K562 (cell line): Measurements from ENCODE around the gene DNMT3A. TPM values are rescaled to one million over a fixed set of nuclear protein-coding genes. Genes with fewer than 3 reads are reported as not detected.

Experiments used
- ATAC-seq: fragments of 200-7000 bp; cut with Tn5 transposase; 3 replicates; pipeline ENCODE4 v1.9.1; 2020; ENCODE audit warnings: moderate library complexity
- BruUV-seq: library from RNA; stranded (reverse); fragments of 400-500 nt; replicated peaks from 2 replicates; lab custom pipeline; 2021; lab: Mats Ljungman, UMichigan
- CTCF ChIA-PET: fragments of 300-600 bp; formaldehyde crosslinking; extraction: SDS; loops from one replicate; lab custom pipeline; 2021; ENCODE audit warnings: low intra/inter-chr PET ratio; lab: Yijun Ruan, JAX
- POLR2A ChIA-PET: fragments of 300-600, 350-650 bp; sonication (Branson Sonifier 250); formaldehyde crosslinking; extraction: SDS; loops from one replicate; lab custom pipeline; 2021; ENCODE audit warnings: antibody characterized with exemption, inconsistent platforms; lab: Yijun Ruan, JAX
- DNase-seq, 4 experiments: peaks; one replicate each; pipeline versions ENCODE4 v3.0.0 to v3.0.0-alpha.2; 2011 to 2018; ENCODE audit warnings: low spot score in 3 of 4, mixed read lengths in 3 of 4; ENCODE audit errors: extremely low read depth in 1 of 4
- FAIRE-seq: peaks from 2 replicates; lab custom pipeline; 2011; peaks lifted over from hg19 to GRCh38; lab: Jason Lieb, UNC
- H2AFZ ChIP-seq: 2 replicates; pipeline ENCODE4 v1.6.0; 2011; ENCODE audit warnings: low read depth, low read length, control low read depth, inconsistent platforms
- H3K27ac ChIP-seq: fragments of 200-600 bp; 3 replicates; pipeline ENCODE4 v1.8.0; 2011; ENCODE audit warnings: low read depth, mild to moderate bottlenecking, control low read depth, inconsistent platforms, low read length, moderate library complexity, mixed read lengths; ENCODE audit errors: extremely low read depth
- H3K27me3 ChIP-seq, 2 experiments: fragments of 300-600 bp in 1 of 2; 2 replicates in 1 of 2; 3 replicates in 1 of 2; pipeline versions ENCODE4 v1.6.0 to v1.8.0; 2011; ENCODE audit warnings: inconsistent platforms in 2 of 2, low read length in 2 of 2, mild to moderate bottlenecking in 1 of 2, mixed read lengths in 1 of 2, moderate library complexity in 1 of 2; ENCODE audit not compliant: control insufficient read depth in 2 of 2, insufficient read depth in 2 of 2
- H3K36me3 ChIP-seq: fragments of 300-600 bp; 3 replicates; pipeline ENCODE4 v1.8.0; 2011; ENCODE audit warnings: mild to moderate bottlenecking, low read length, inconsistent platforms; ENCODE audit not compliant: control insufficient read depth, insufficient read depth
- H3K4me1 ChIP-seq, 2 experiments: fragments of 200-600 bp in 1 of 2; replicated peaks in 1 of 2; 2 replicates in 1 of 2; 3 replicates in 1 of 2; pipeline versions ENCODE4 v1.5.1 to v1.8.0; 2011; ENCODE audit warnings: inconsistent platforms in 2 of 2, low read length in 2 of 2, mild to moderate bottlenecking in 1 of 2, mixed read lengths in 1 of 2, moderate library complexity in 1 of 2; ENCODE audit not compliant: control insufficient read depth in 2 of 2, insufficient read depth in 2 of 2
- H3K4me2 ChIP-seq: 2 replicates; pipeline ENCODE4 v1.6.1; 2011; ENCODE audit warnings: low read length, control low read depth, inconsistent platforms, mixed read lengths; ENCODE audit not compliant: insufficient read depth
- H3K4me3 ChIP-seq: fragments of 200-600 bp; sonication (generic), shearing (Covaris generic); 2 replicates; pipeline ENCODE4 v1.5.1; 2016; ENCODE audit warnings: control low read depth, inconsistent platforms
- H3K79me2 ChIP-seq: fragments of 200-600 bp; 3 replicates; pipeline ENCODE4 v1.8.0; 2011; ENCODE audit warnings: low read length, inconsistent platforms; ENCODE audit not compliant: control insufficient read depth, insufficient read depth
- H3K9ac ChIP-seq, 2 experiments: 2 replicates each; pipeline versions ENCODE4 v1.6.0 to v1.6.1; 2011; ENCODE audit warnings: low read depth in 2 of 2, low read length in 2 of 2, control low read depth in 1 of 2, inconsistent platforms in 1 of 2, mild to moderate bottlenecking in 1 of 2, mixed read lengths in 1 of 2; ENCODE audit not compliant: insufficient read depth in 1 of 2
- H3K9me1 ChIP-seq: one replicate; pipeline ENCODE4 v1.6.0; 2011; ENCODE audit warnings: inconsistent platforms, mild to moderate bottlenecking, low read length, moderate library complexity; ENCODE audit not compliant: control insufficient read depth, insufficient read depth
- H3K9me3 ChIP-seq: replicated peaks from 2 replicates; pipeline ENCODE4 v1.5.1; 2011; ENCODE audit warnings: low read depth, low read length, inconsistent platforms; ENCODE audit not compliant: control insufficient read depth, insufficient read depth
- H4K20me1 ChIP-seq: replicated peaks from 2 replicates; pipeline ENCODE4 v1.6.1; 2011; ENCODE audit warnings: low read length, inconsistent platforms, mixed read lengths; ENCODE audit not compliant: control insufficient read depth, insufficient read depth
- C11orf30 ChIP-seq: fragments of 450-650 bp; IDR thresholded peaks from 2 replicates; pipeline ENCODE4 v1.6.1; 2016; ENCODE audit warnings: low read depth, mild to moderate bottlenecking
- HIVEP1 ChIP-seq: fragments of 250-450 bp; sonication (Bioruptor Pico); IDR thresholded peaks from 2 replicates; pipeline ENCODE4 v1.4.0; 2020; ENCODE audit warnings: mild to moderate bottlenecking
- MAZ ChIP-seq, 2 experiments: fragments of 450-650 bp in 1 of 2; sonication (generic) in 1 of 2; formaldehyde crosslinking; IDR thresholded peaks in 1 of 2; conservative IDR thresholded peaks in 1 of 2; 2 replicates each; pipeline versions ENCODE4 v1.4.0 to v1.5.0; 2020; ENCODE audit warnings: mild to moderate bottlenecking in 1 of 2, missing genetic modification reagents in 1 of 2
- ZNF384 ChIP-seq: IDR thresholded peaks from 2 replicates; pipeline ENCODE4 v1.6.1; 2012; ENCODE audit warnings: low read depth, low read length, improper control_type of control experiment
- ZNF583 ChIP-seq: fragments of 250-450 bp; sonication (Bioruptor Pico); IDR thresholded peaks from 2 replicates; pipeline ENCODE4 v1.4.0; 2020
- WGBS: fragments of 100-300 bp; shearing (Covaris generic); methylation state at CpG from one replicate; pipeline ENCODE4 v1.1.6; 2016; ENCODE audit warnings: low coverage, mixed read lengths; ENCODE audit not compliant: insufficient coverage; ENCODE audit errors: missing lambda C conversion rate; 5-methylcytosine and 5-hydroxymethylcytosine counted together
- in situ Hi-C: fragments of 300-500 bp; cut with MboI; formaldehyde crosslinking; loops from 4 replicates; pipeline ENCODE4 v1.15.0; 2018; ENCODE audit warnings: inconsistent platforms, mixed read lengths
- intact Hi-C: fragments of 100-400 bp; cut with micrococcal nuclease; formaldehyde crosslinking; loops from 2 replicates; pipeline ENCODE4 v1.14.2; 2022
- polyA plus RNA-seq, 8 experiments: library from polyadenylated mRNA; depleted of rRNA in 4 of 8; stranded (reverse) in 5 of 8; unstranded in 3 of 8; fragments of >200 nt; fragmentation: Nextera tagmentation in 2 of 8; fragmentation: Illumina TruSeq in 1 of 8; extraction: Ambion mirVana in 2 of 8; extraction: Trizol in 1 of 8; gene quantifications; 2 replicates each; pipeline versions ENCODE4 v1.2.1 to v1.2.3, GENCODE V29; 2011 to 2014; ENCODE audit warnings: inconsistent platforms in 1 of 8, missing spikeins in 1 of 8
- total RNA-seq, 7 experiments: library from RNA; depleted of rRNA in 6 of 7; stranded (reverse); fragments of >200 nt in 6 of 7; fragmentation: Illumina TruSeq in 2 of 7; extraction: Trizol in 2 of 7; gene quantifications; 2 replicates each; pipeline versions ENCODE4 v1.2.1 to v1.2.3, GENCODE V29; 2011 to 2021; ENCODE audit warnings: low replicate concordance in 1 of 7
- TF ChIP-seq, protein P1 (sequence below): sonication (generic); formaldehyde crosslinking; IDR thresholded peaks from 2 replicates; pipeline ENCODE4 v1.8.1; 2022; ENCODE audit warnings: missing genetic modification reagents
- TF ChIP-seq, protein P2 (sequence below): fragments of 450-650 bp; IDR thresholded peaks from 2 replicates; pipeline ENCODE4 v1.6.1; 2016

The DNMT3A gene
- total and polyA plus RNA-seq, 9 of the 15 experiments (the other 6 are each of a cell fraction or from before 2014, with no cell fraction given): 3.0 to 16.0 (median 6.1) TPM

DNA sequence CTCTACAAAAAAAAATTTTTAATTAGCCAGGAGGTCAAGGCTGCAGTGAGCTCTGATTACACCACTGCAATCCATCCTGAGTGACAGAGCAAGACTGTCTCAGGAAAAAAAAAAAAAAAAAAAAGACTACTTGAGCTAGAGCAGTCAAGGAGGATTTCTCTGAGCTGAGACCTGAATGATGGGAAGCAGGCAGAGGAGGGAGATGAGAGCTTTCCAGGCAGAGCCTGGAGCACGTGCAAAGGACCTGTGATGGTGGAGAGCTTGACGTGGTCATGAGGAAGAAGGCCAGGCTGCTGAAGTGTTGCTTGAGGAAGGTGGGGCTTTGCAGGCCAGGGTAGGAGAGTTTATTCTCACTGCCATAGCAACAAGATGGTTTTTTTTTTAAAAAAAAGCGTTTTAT is 121.4 kb downstream of the DNMT3A start:
- Histone ChIP-seq H2AFZ (peak overlapping the region; percentile 35; the same call in 1 of the 2 replicates), H3K36me3 (no peaks in the 10 kb centered on the region), H3K9me1 (no peaks in the 10 kb centered on the region), H3K79me2 (no peaks in the 10 kb centered on the region), H4K20me1 (no peaks in the 10 kb centered on the region), H3K4me1 (peaks cover 13 to 27% of the 10 kb centered on the region in 2 experiments; a peak in 4 of 5 replicates), H3K9ac (no peak overlapping the region), H3K27me3 (no peaks in the 10 kb centered on the region), H3K27ac (no peak overlapping the region), H3K9me3 (no peaks in the 10 kb centered on the region), H3K4me3 (no peak overlapping the region), H3K4me2 (no peak overlapping the region)
- in situ Hi-C loops: no loop called here
- DNase-seq (no peak), FAIRE-seq (no peak), ATAC-seq (no peak)
- no TSS peak for BruUV-seq
- POLR2A ChIA-PET: interaction anchor here (0.6 to 0.9 kb wide), 2 partner anchors 9 to 29 kb away, joined by 3 to 4 read pairs; no protein-coding TSS in a partner anchor
- 52% methylated on average over 3 of the region's 3 CpGs for WGBS
- intact Hi-C loops: no loop called here
- no peak for TF ChIP-seq MAZ (CRISPR knock-in tag; conservative IDR thresholded peaks at IDR 0.05 in 1 of 2, IDR thresholded peaks at IDR 0.05 in 1 of 2)
- TF ChIP-seq, protein P1, sequence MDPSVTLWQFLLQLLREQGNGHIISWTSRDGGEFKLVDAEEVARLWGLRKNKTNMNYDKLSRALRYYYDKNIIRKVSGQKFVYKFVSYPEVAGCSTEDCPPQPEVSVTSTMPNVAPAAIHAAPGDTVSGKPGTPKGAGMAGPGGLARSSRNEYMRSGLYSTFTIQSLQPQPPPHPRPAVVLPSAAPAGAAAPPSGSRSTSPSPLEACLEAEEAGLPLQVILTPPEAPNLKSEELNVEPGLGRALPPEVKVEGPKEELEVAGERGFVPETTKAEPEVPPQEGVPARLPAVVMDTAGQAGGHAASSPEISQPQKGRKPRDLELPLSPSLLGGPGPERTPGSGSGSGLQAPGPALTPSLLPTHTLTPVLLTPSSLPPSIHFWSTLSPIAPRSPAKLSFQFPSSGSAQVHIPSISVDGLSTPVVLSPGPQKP: no peak
- TF ChIP-seq, protein P2, sequence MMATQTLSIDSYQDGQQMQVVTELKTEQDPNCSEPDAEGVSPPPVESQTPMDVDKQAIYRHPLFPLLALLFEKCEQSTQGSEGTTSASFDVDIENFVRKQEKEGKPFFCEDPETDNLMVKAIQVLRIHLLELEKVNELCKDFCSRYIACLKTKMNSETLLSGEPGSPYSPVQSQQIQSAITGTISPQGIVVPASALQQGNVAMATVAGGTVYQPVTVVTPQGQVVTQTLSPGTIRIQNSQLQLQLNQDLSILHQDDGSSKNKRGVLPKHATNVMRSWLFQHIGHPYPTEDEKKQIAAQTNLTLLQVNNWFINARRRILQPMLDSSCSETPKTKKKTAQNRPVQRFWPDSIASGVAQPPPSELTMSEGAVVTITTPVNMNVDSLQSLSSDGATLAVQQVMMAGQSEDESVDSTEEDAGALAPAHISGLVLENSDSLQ: peak; percentile 58; the same call in 1 of the 2 replicates
- TF ChIP-seq C11orf30: no peak
- no peak for TF ChIP-seq HIVEP1
- TF ChIP-seq ZNF384: 0 out of 2 replicates have a peak, but pooled peaks have one; percentile 17
- no peak for TF ChIP-seq ZNF583
- CTCF ChIA-PET: no interaction called here
